Neural cell (in vitro differentiated cells): Measurements from ENCODE around the gene CYB5R3.

Source experiments
- SMC3 ChIP-seq: fragments of 450-650 bp; conservative IDR thresholded peaks from 2 replicates; pipeline ENCODE4 v1.6.1; 2014; ENCODE audit warnings: antibody characterized with exemption, mild to moderate bottlenecking, moderate library complexity; ENCODE audit not compliant: poor library complexity
- TF ChIP-seq, protein P1 (sequence below): fragments of 450-650 bp; IDR thresholded peaks from 2 replicates; pipeline ENCODE4 v1.5.1; 2014; ENCODE audit warnings: antibody characterized with exemption, mild to moderate bottlenecking, moderate library complexity; ENCODE audit not compliant: poor library complexity, severe bottlenecking

DNA sequence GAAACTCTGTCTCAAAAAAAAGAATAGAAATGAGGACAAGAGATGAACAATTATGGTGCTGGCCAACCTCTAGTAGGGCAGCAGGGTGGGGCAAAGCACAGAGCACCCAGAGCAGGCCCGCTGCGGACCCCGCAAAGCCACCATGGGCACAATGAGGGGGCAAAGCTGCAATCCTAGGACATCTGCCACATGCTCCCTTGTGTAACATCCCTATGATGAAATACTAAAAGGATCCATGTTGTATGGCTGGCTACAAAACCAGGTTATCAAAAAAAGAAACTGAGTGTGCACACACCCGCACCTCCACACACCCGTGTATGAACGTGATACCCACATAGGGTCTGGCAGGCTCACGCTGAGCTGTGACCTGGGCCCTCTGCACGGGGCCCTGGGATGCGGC, 16.2 kb downstream of the CYB5R3 start:
- TF ChIP-seq, protein P1, sequence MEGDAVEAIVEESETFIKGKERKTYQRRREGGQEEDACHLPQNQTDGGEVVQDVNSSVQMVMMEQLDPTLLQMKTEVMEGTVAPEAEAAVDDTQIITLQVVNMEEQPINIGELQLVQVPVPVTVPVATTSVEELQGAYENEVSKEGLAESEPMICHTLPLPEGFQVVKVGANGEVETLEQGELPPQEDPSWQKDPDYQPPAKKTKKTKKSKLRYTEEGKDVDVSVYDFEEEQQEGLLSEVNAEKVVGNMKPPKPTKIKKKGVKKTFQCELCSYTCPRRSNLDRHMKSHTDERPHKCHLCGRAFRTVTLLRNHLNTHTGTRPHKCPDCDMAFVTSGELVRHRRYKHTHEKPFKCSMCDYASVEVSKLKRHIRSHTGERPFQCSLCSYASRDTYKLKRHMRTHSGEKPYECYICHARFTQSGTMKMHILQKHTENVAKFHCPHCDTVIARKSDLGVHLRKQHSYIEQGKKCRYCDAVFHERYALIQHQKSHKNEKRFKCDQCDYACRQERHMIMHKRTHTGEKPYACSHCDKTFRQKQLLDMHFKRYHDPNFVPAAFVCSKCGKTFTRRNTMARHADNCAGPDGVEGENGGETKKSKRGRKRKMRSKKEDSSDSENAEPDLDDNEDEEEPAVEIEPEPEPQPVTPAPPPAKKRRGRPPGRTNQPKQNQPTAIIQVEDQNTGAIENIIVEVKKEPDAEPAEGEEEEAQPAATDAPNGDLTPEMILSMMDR: no peak
- no peak for TF ChIP-seq SMC3
